Uterus (tissue), 2 donors: ENCODE data around the gene GFAP.

ENCODE experiments used
- POLR2A ChIP-seq, 2 donors: fragments of 450-650 bp; IDR thresholded peaks; one replicate each; pipeline ENCODE4 v1.6.1; 2016; ENCODE audit warnings: antibody characterized with exemption in 2 of 2, mild to moderate bottlenecking in 1 of 2, moderate library complexity in 1 of 2
- TF ChIP-seq, protein P1 (sequence below), 4 experiments: fragments of 200-600 bp in 2 of 4; fragments of 450-650 bp in 2 of 4; sonication (generic) in 2 of 4; IDR thresholded peaks; one replicate each; pipeline ENCODE4 v1.5.1; 2016 to 2019; ENCODE audit warnings: antibody characterized with exemption in 4 of 4, mild to moderate bottlenecking in 2 of 4, moderate library complexity in 1 of 4

DNA sequence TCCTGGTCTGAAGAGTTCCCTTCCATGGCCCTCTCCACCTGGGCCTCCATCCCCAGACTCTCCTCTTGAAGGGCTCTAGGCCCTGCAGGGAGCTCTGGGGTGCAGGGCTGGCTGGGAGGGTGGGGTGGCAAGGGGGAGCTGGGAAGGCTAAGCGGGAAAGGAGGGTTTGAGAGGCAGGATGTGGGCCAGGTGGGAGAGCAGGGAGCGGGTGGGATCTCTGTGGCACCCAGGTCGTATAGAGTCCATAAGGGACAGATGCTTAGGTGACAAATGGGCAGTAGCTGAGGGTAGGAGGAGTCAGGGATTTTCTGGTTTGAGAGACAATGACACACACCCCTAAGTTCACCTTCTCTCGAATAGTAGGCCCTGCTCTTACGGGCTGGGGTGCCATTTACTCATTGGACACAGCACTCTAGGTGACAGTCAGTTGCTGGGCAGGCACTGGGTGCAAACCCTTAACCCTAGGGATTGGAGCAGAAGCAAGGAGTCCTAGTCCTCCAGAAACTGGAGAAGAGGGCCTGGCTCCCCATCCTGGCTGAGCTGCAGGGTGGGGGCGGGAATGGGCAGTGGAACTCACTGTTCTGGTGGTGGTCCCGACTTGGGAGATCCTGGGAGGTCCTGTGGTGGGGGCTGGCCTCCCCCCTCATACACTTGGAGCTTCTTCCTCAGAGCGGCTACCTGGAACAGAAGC lies 16.9 kb upstream of the GFAP start:
- TF ChIP-seq, protein P1, sequence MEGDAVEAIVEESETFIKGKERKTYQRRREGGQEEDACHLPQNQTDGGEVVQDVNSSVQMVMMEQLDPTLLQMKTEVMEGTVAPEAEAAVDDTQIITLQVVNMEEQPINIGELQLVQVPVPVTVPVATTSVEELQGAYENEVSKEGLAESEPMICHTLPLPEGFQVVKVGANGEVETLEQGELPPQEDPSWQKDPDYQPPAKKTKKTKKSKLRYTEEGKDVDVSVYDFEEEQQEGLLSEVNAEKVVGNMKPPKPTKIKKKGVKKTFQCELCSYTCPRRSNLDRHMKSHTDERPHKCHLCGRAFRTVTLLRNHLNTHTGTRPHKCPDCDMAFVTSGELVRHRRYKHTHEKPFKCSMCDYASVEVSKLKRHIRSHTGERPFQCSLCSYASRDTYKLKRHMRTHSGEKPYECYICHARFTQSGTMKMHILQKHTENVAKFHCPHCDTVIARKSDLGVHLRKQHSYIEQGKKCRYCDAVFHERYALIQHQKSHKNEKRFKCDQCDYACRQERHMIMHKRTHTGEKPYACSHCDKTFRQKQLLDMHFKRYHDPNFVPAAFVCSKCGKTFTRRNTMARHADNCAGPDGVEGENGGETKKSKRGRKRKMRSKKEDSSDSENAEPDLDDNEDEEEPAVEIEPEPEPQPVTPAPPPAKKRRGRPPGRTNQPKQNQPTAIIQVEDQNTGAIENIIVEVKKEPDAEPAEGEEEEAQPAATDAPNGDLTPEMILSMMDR (IDR thresholded peaks at IDR 0.05), result no peak
- no peak for TF ChIP-seq POLR2A (IDR thresholded peaks at IDR 0.05)
